Coronary artery (tissue), 2 donors: Measurements from ENCODE around the gene G3BP1.

Experiments
- DNase-seq: peaks from one replicate; pipeline ENCODE4 v3.0.0-alpha.2; 2017; ENCODE audit warnings: low spot score
- H3K27ac ChIP-seq, 2 donors: fragments of 200-600 bp; sonication (generic); one replicate each; pipeline ENCODE4 v1.5.1; 2016 to 2019
- H3K4me3 ChIP-seq: fragments of 200-600 bp; sonication (generic); 2 replicates; pipeline ENCODE4 v1.5.1; 2016; ENCODE audit warnings: mild to moderate bottlenecking, moderate library complexity
- TF ChIP-seq, protein P1 (sequence below): fragments of 200-600 bp; sonication (generic); IDR thresholded peaks from one replicate; pipeline ENCODE4 v1.5.1; 2019; ENCODE audit warnings: antibody characterized with exemption

Gene G3BP1

GRCh38 chr5:151770383-151771258 lies 1.1 kb upstream of the G3BP1 start:
- H3K4me3 ChIP-seq: peak overlapping the region; percentile 77
- TF ChIP-seq, protein P1, sequence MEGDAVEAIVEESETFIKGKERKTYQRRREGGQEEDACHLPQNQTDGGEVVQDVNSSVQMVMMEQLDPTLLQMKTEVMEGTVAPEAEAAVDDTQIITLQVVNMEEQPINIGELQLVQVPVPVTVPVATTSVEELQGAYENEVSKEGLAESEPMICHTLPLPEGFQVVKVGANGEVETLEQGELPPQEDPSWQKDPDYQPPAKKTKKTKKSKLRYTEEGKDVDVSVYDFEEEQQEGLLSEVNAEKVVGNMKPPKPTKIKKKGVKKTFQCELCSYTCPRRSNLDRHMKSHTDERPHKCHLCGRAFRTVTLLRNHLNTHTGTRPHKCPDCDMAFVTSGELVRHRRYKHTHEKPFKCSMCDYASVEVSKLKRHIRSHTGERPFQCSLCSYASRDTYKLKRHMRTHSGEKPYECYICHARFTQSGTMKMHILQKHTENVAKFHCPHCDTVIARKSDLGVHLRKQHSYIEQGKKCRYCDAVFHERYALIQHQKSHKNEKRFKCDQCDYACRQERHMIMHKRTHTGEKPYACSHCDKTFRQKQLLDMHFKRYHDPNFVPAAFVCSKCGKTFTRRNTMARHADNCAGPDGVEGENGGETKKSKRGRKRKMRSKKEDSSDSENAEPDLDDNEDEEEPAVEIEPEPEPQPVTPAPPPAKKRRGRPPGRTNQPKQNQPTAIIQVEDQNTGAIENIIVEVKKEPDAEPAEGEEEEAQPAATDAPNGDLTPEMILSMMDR: no peak
- peak overlapping the region; percentile 95 to 97 for H3K27ac ChIP-seq
- DNase-seq: peak; percentile 90

GRCh38 chr5:151772029-151772845 lies 483 bp downstream of the G3BP1 start:
- DNase-seq: peak; percentile 84
- TF ChIP-seq, protein P1: no peak

DNA sequence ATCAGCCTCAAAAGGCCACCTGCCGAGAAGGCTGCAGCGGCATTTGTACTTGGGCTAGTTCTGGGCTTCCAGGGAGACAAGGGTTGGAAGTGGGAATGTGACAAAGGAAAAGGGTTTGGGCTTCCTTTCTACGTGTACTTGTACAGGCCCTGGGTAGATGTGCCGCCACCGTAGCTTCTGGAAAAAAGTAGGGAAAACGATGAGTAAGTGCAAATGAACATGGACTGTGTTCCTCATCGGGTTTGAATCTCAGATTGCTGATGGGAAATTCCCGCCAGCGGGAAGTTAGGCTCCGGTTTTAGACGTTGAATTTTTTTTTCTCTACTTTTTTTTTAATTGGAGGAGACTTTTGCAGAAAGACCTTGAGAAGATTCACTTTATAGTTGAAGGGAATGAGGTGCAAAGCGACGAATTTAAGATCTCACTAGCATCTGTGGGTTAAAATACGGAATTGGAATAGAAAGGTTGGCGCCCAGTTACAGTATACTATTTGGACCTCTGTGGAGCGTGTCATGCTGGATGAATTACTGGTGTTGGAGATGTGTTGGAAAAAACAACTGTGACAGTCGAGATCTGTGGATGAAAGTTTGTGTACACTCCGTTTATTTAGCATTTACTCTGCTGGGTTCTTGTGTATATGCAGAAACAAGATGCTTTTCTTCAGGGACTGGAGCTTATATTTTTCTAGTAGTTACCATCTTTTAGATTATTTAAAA lies 1.2 kb downstream of the G3BP1 start:
- TF ChIP-seq, protein P1: no peak
- no peak for DNase-seq

More at GRCh38 chr5:151772029-151772845, 483 bp downstream of the G3BP1 start:
- Histone ChIP-seq H3K27ac (peak overlapping the region; percentile 94 to 96), H3K4me3 (peak overlapping the region; percentile 91)

GRCh38 chr5:151773951-151774350 lies 2.2 kb downstream of the G3BP1 start:
- TF ChIP-seq, protein P1: no peak
- no peak for DNase-seq
- peak overlapping the region; percentile 94 to 96 for H3K27ac ChIP-seq

More for the DNA sequence above, 1.2 kb downstream of the G3BP1 start:
- H3K27ac ChIP-seq: peak overlapping the region; percentile 94 to 96
- peak overlapping the region; percentile 91 for H3K4me3 ChIP-seq

GRCh38 chr5:151775025-151775606 lies 3.4 kb downstream of the G3BP1 start:
- H3K27ac ChIP-seq: peak overlapping the region in 1 of 2 donors; percentile 39
- H3K4me3 ChIP-seq: peak overlapping the region; percentile 91

More at GRCh38 chr5:151773951-151774350, 2.2 kb downstream of the G3BP1 start:
- peak overlapping the region; percentile 91 for H3K4me3 ChIP-seq

More at GRCh38 chr5:151775025-151775606, 3.4 kb downstream of the G3BP1 start:
- DNase-seq: no peak
- TF ChIP-seq, protein P1: no peak
